ENCODE results near the gene ABI3BP.

DNA sequence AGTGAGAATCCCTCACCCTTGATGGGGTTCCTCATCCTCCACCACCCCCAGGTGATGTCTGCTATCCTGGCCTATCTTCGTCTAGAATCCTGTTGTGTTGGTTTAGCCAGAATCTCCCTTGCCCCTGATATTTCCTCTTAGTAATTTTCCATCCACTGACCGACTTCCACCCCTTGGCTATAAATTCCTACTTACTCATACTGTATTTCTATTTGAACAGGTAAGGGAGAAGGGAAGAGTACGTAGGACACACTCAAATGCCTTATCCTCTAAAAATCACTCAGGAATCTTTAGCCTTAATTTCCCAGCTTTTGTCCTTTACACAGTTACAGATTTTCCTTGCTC, 284.6 kb downstream of the ABI3BP start:
- TF ChIP-seq POLR2AphosphoS5 (IDR thresholded peaks at IDR 0.05) (no peak), EP300 (IDR thresholded peaks at IDR 0.05) (no peak)
- TF ChIP-seq, protein P1, sequence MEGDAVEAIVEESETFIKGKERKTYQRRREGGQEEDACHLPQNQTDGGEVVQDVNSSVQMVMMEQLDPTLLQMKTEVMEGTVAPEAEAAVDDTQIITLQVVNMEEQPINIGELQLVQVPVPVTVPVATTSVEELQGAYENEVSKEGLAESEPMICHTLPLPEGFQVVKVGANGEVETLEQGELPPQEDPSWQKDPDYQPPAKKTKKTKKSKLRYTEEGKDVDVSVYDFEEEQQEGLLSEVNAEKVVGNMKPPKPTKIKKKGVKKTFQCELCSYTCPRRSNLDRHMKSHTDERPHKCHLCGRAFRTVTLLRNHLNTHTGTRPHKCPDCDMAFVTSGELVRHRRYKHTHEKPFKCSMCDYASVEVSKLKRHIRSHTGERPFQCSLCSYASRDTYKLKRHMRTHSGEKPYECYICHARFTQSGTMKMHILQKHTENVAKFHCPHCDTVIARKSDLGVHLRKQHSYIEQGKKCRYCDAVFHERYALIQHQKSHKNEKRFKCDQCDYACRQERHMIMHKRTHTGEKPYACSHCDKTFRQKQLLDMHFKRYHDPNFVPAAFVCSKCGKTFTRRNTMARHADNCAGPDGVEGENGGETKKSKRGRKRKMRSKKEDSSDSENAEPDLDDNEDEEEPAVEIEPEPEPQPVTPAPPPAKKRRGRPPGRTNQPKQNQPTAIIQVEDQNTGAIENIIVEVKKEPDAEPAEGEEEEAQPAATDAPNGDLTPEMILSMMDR (IDR thresholded peaks at IDR 0.05), result no peak

Data from upper lobe of left lung (tissue), 4 donors.